B cell (primary cell): ENCODE results near the gene NDST3.

ENCODE experiments used
- CTCF ChIP-seq: fragments of 200-600 bp; IDR thresholded peaks from one replicate; pipeline ENCODE4 v1.8.0; 2022; ENCODE audit warnings: antibody characterized with exemption, mild to moderate bottlenecking
- EZH2 ChIP-seq: IDR thresholded peaks from 2 replicates; pipeline ENCODE4 v1.6.1; 2012; ENCODE audit warnings: borderline replicate concordance, low read depth, mild to moderate bottlenecking, moderate library complexity, low read length; ENCODE audit not compliant: insufficient read depth, poor library complexity, severe bottlenecking

DNA sequence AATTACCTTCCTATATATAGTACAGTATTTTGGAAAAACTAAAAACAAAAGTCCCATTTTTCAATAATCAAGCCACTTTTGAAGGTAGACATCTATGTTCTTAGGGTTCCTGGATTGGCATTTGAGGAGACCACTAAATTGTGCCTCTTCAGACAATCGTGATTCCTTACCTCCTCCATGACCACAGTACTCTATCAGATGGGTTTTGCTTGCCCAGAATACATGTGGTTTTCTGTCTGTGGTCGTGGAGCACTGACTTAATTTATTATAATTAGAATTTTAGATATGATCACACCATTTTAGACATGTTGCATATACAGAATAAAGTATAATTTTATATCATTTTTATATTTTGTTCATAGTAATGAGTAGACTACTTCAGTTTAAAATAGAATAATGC is 67.9 kb downstream of the NDST3 start:
- TF ChIP-seq CTCF (no peak), EZH2 (no peak)
